Tibial nerve (tissue), 4 donors: ENCODE measurements around the gene SOS1. TPM values are rescaled to one million over a fixed set of nuclear protein-coding genes. Genes with fewer than 3 reads are reported as not detected.

ENCODE experiments used
- DNase-seq, 2 donors: peaks; one replicate each; pipeline ENCODE4 v3.0.0-alpha.2; 2019; ENCODE audit warnings: low spot score in 2 of 2
- H3K27ac ChIP-seq, 4 donors: fragments of 200-600 bp; sonication (generic) in 3 of 4; one replicate each; pipeline ENCODE4 v1.5.1; 2017 to 2019; ENCODE audit warnings: mild to moderate bottlenecking in 1 of 4
- H3K27me3 ChIP-seq, 2 donors: fragments of 200-600 bp; sonication (generic) in 1 of 2; one replicate each; pipeline versions ENCODE4 v1.5.1 to v1.6.0; 2017 to 2019
- H3K36me3 ChIP-seq, 3 donors: fragments of 200-600 bp; sonication (generic); one replicate each; pipeline ENCODE4 v1.5.1; 2018 to 2019
- H3K4me1 ChIP-seq, 4 donors: fragments of 200-600 bp; sonication (generic) in 3 of 4; one replicate each; pipeline ENCODE4 v1.5.1; 2017 to 2019
- H3K4me3 ChIP-seq, 4 donors: fragments of 200-600 bp; sonication (generic) in 3 of 4; one replicate each; pipeline ENCODE4 v1.5.1; 2017 to 2019; ENCODE audit warnings: mild to moderate bottlenecking in 1 of 4, moderate library complexity in 1 of 4
- H3K9me3 ChIP-seq, 4 donors: fragments of 200-600 bp; sonication (generic) in 3 of 4; one replicate each; pipeline ENCODE4 v1.5.1; 2017 to 2019
- EP300 ChIP-seq, 2 donors: sonication (generic); formaldehyde crosslinking; IDR thresholded peaks; one replicate each; pipeline ENCODE4 v1.6.1; 2017; ENCODE audit warnings: antibody characterized with exemption in 2 of 2, mild to moderate bottlenecking in 1 of 2
- POLR2A ChIP-seq, 2 donors: fragments of 450-650 bp; IDR thresholded peaks; one replicate each; pipeline ENCODE4 v1.6.1; 2017; ENCODE audit warnings: antibody characterized with exemption in 2 of 2, mild to moderate bottlenecking in 2 of 2, moderate library complexity in 2 of 2
- WGBS, 2 donors: methylation state at CpG; one replicate each; pipeline ENCODE4 v1.1.5; 2018; 5-methylcytosine and 5-hydroxymethylcytosine counted together
- total RNA-seq, 4 donors: library from RNA; depleted of rRNA; stranded (reverse); fragments of >200 nt; gene quantifications; one replicate each; pipeline ENCODE4 v1.1.0, GENCODE V29; 2016
- TF ChIP-seq, protein P1 (sequence below), 5 experiments: fragments of 200-600 bp in 3 of 5; fragments of 450-650 bp in 2 of 5; sonication (generic) in 3 of 5; IDR thresholded peaks; one replicate each; pipeline ENCODE4 v1.5.1; 2016 to 2019; ENCODE audit warnings: antibody characterized with exemption in 5 of 5, mild to moderate bottlenecking in 3 of 5, moderate library complexity in 2 of 5

SOS1 gene
- 10 to 100 TPM; 18.6 to 27.3 (median 23.4) TPM for total RNA-seq

DNA sequence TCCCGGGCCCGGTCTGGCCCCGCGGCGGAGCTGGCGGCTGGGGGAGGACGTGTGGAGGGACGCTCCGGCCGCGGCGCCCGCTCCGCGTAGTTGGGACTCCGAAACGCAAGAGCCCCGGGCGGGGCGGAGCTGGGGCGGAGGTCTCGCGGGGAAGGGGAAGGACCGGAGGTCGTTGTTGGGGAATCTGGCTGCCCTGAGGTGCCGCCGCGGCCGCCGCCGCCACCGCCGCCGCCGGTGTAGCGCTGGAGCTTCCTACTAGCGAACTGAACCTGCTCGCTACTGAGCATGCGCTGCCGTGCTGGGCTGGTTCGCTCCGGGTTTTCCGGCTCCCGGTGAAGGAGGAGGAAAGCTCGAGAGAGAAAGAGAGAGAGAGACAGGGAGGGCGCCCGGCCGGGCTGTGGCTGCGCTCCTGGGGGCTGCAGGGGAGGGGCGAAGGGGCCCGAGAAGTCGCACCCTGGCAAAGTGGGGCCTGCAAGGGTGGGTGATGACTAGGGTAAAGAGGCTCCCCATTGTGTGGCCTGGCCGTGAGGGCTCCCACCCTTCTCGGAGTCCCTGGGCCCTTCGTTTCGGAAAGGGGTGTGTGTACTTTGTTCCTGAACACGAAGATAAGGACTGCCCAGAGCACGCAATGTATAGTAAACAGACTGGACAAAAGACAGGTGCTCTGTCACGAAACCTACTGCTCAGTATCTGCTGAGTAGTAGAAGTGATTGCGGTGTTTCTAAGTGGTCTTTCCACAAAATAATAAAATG is at the start of gene SOS1:
TSS of gene SOS1 (minus strand) at position 281 of the 752 bp plus-strand sequence. CDS start 629 bp downstream, outside the sequence.
- Histone ChIP-seq H3K27me3 (no peaks in the 10 kb centered on the region), H3K36me3 (no peaks in the 10 kb centered on the region), H3K9me3 (no peaks in the 10 kb centered on the region), H3K4me3 (peak within 1 kb of the TSS; percentile 85 to 93 (median 87)), H3K4me1 (peaks cover 0 to 49% (median 39%) of the 10 kb centered on the region in 4 donors), H3K27ac (peak within 1 kb of the TSS; percentile 90 to 99 (median 97))
- 2 to 5% methylated on average over 14 to 26 of the region's 60 CpGs for WGBS, 2 donors
- TF ChIP-seq POLR2A (IDR thresholded peaks at IDR 0.05) (peak; percentile 88 to 92), EP300 (IDR thresholded peaks at IDR 0.05) (peak; percentile 17 to 95)
- TF ChIP-seq, protein P1, sequence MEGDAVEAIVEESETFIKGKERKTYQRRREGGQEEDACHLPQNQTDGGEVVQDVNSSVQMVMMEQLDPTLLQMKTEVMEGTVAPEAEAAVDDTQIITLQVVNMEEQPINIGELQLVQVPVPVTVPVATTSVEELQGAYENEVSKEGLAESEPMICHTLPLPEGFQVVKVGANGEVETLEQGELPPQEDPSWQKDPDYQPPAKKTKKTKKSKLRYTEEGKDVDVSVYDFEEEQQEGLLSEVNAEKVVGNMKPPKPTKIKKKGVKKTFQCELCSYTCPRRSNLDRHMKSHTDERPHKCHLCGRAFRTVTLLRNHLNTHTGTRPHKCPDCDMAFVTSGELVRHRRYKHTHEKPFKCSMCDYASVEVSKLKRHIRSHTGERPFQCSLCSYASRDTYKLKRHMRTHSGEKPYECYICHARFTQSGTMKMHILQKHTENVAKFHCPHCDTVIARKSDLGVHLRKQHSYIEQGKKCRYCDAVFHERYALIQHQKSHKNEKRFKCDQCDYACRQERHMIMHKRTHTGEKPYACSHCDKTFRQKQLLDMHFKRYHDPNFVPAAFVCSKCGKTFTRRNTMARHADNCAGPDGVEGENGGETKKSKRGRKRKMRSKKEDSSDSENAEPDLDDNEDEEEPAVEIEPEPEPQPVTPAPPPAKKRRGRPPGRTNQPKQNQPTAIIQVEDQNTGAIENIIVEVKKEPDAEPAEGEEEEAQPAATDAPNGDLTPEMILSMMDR (IDR thresholded peaks at IDR 0.05): peak in 1 of 5 experiments; percentile 23
- DNase-seq: peak; percentile 89 to 92

DNA sequence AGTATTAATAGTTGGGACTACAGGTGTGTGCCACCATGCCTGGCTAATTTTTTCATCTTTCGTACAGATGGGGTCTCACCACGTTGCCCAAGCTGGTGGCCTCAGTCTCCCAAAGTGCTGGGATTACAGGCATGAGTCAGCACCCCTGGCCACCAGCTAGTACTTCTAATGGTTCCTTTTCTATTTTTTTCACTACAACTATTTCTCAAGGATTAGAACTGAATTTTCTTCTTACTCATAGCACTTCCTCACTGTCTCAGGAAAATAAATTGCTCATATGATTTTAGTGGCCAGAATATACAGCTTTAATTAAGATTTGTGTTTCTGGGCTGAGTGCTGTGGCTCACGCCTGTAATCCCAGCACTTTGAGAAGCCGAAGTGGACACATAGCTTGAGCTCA is 43.2 kb upstream of the SOS1 start:
- Histone ChIP-seq H3K4me3 (no peak overlapping the region), H3K27me3 (no peaks in the 10 kb centered on the region), H3K36me3 (no peaks in the 10 kb centered on the region), H3K4me1 (peaks cover 0 to 3% (median 0%) of the 10 kb centered on the region in 4 donors), H3K9me3 (no peaks in the 10 kb centered on the region), H3K27ac (no peak overlapping the region)
- TF ChIP-seq EP300 (IDR thresholded peaks at IDR 0.05): no peak
- TF ChIP-seq, protein P1 (IDR thresholded peaks at IDR 0.05): no peak
- no peak for TF ChIP-seq POLR2A (IDR thresholded peaks at IDR 0.05)
- WGBS, 2 donors: 89 to 90% methylated on average over 4 of the region's 4 CpGs
- no peak for DNase-seq

DNA sequence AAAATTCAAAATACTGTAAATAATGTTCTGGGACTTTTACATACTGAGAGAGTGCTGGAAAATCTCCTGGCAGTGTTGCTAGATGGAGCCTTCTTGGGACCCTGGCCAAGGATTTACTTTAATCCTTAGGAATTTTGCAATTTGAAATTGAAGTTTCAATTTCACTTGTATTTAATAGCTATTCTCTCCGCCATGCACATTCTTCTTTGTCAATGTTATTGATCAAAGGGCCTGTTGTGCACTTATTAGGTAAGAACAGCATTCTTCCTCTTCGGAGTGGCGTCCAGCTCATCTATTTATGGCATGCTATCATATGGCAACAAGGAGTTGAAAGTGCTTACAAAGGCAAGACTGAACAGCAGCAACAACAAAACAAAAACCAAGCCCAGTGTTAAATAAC is 40.1 kb upstream of the SOS1 start:
- WGBS, 2 donors: 24 to 31% methylated on average over 3 of the region's 3 CpGs
- no peak overlapping the region for H3K4me3 ChIP-seq
- no peaks in the 10 kb centered on the region for H3K9me3 ChIP-seq
- no peak for TF ChIP-seq POLR2A (IDR thresholded peaks at IDR 0.05)
- TF ChIP-seq EP300 (IDR thresholded peaks at IDR 0.05): no peak
- TF ChIP-seq, protein P1 (IDR thresholded peaks at IDR 0.05): no peak
- H3K4me1 ChIP-seq: peaks cover 0 to 3% (median 0%) of the 10 kb centered on the region in 4 donors
- no peak overlapping the region for H3K27ac ChIP-seq
- DNase-seq: no peak
- H3K27me3 ChIP-seq: no peaks in the 10 kb centered on the region
- H3K36me3 ChIP-seq: no peaks in the 10 kb centered on the region

DNA sequence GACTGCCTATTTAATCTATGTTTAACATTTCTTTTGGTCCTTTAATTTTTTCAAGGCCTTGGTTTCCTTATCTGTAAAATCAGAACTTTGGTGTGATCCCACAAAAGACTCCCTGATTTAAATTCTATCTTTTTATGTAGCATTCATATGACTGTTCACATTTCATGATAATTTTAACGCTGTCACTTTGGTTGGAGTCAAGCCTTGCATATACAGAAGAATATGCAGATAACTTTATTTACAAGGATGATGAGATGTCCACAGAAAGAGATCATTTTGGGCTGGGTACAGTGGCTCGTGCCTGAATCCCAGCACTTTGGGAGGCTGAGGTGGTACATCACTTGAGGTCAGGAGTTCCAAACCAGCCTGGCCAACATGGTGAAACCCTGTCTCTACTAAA is 38.4 kb upstream of the SOS1 start:
- DNase-seq: no peak
- 95 to 98% methylated on average over 2 of the region's 2 CpGs for WGBS, 2 donors
- no peaks in the 10 kb centered on the region for H3K27me3 ChIP-seq
- H3K36me3 ChIP-seq: no peaks in the 10 kb centered on the region
- no peaks in the 10 kb centered on the region for H3K9me3 ChIP-seq
- no peak overlapping the region for H3K4me3 ChIP-seq
- H3K27ac ChIP-seq: no peak overlapping the region
- H3K4me1 ChIP-seq: peaks cover 0 to 3% (median 0%) of the 10 kb centered on the region in 4 donors
- TF ChIP-seq EP300 (IDR thresholded peaks at IDR 0.05): no peak
- TF ChIP-seq, protein P1 (IDR thresholded peaks at IDR 0.05): no peak
- TF ChIP-seq POLR2A (IDR thresholded peaks at IDR 0.05): no peak

DNA sequence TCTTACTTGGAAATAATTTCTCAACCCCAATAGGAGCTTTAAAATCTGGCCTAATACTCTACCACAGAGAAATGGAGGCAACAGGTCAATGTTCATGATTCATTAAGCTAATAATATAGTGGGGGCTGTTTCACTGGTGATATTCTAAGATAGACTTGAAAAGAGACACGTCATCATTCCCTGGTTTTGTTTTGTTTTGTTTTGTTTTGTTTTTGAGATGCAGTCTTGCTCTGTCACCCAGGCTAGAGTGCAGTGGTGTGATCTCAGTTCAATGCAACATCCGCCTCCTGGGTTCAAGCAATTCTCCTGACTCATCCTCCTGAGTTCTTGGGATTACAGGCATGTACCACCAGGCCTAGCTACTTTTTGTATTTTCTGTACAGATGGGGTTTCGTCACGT is 37.5 kb upstream of the SOS1 start:
- 87 to 89% methylated on average over 4 of the region's 4 CpGs for WGBS, 2 donors
- TF ChIP-seq EP300 (IDR thresholded peaks at IDR 0.05) (no peak), POLR2A (IDR thresholded peaks at IDR 0.05) (no peak)
- TF ChIP-seq, protein P1 (IDR thresholded peaks at IDR 0.05): no peak
- Histone ChIP-seq H3K27ac (no peak overlapping the region), H3K9me3 (no peaks in the 10 kb centered on the region), H3K27me3 (no peaks in the 10 kb centered on the region), H3K36me3 (no peaks in the 10 kb centered on the region), H3K4me3 (no peak overlapping the region), H3K4me1 (peaks cover 0 to 3% (median 0%) of the 10 kb centered on the region in 4 donors)
- no peak for DNase-seq
